Activated T-cell treated with anti-CD3 and anti-CD28 coated beads for 24 hours (primary cell): ENCODE measurements around the gene CR1.
"Not testable (repeated sequence)": the region's sequence is repeated elsewhere in the genome, so short reads cannot be mapped to it uniquely, and the experiment has no call there.

Source experiments
- DNase-seq: peaks from one replicate; pipeline ENCODE4 v3.0.0-alpha.2; 2020; ENCODE audit warnings: low read depth

The CR1 gene

DNA sequence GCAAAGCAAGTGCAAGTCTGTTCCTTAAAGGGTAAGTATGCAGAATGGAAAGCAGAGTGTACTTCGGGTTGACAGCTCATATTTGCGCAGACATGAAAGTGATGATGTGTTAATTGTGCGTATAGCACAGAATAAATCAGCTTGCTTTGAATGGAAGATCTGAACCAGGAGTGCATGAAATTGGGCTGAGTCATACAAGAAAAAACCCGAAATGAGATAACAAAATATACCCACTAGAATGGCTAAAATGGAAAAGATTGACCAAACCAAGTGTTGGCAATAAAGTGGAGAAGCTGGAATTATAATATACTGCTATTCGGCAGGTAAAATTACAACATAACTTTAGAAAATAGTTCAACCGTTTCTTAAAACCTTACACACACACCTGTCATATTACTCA, 177.4 kb downstream of the CR1 start:
- no peak for DNase-seq

DNA sequence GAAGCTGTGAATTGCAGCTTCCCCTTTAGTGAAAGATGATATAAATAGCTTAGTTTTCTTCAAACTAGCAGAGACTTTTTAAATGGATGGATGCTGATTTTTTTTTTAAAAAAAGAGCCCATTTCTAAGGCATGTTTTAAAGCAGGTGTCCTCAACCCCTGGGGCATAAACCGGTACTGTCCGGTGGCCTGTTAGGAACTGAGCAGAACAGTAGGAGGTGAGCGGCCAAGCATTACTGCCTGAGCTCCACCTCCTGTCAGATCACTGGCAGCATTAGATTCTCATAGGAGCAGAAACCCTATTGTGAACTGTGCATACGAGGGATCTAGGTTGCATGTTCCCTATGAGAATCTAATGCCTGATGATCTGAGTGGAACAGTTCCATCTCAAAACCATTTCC, 180.2 kb downstream of the CR1 start:
- DNase-seq: no peak

DNA sequence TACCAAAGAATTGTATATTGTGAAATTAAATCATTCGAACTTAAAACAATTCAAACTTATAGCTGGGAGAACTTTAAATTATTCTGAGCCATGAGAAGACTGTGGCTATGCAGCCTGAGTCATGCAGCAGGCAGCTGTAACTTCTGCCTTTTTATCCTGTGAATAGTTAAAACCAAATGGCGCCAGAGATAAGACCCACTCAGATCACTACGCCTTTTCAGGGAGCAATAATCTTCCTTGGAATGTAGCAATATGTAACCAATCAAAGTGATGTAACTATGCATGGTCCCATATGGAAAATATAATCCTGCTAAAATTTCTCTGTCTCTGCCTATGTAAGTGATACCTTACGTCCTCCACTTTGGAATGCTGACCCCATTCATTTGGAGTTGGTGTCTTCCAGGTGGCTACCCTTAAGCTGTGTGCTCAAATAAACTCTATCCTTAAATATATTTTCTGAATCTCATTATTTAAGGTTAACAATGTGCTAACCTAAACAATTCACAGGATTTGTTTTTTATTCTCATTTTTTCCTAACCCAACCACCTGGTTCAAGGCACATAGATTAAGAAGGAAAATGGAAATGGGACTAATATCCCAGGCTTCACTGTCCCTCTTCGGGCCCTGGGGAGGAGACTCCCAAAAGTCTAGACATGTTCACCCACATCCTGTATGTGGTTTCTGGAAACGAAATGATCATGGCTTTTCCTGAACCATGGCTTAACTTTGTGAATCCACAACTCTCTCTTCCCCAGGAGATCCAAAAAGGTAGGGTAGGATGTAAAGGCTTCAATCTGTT, 184.8 kb downstream of the CR1 start:
- not testable (repeated sequence) for DNase-seq

DNA sequence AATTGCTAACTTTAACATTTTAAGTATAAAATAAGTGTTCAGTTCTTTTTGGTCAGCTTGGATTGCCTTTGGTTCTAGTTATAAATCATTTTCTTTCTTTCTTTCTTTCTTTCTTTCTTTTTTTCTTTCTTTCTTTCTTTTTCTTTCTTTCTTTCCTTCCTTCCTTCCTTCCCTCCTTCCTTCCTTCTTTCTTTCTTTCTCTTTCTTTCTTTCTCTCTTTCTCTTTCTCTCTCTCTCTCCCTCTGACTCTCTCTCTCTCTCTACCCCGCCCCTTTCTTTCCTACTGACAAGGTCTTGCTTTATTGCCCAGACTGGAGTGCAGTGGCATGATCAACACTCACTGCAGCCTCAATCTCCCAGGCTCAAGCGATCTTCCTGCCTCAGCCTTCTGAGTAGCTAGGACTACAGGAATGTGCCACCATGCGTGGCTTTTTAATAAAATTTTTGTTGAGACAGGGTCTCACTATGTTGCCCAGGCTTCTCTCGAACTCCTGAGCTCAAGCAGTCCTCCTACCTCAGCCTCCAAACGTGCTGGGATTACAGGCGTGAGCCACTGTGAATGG, 187.0 kb downstream of the CR1 start:
- not testable (repeated sequence) for DNase-seq

DNA sequence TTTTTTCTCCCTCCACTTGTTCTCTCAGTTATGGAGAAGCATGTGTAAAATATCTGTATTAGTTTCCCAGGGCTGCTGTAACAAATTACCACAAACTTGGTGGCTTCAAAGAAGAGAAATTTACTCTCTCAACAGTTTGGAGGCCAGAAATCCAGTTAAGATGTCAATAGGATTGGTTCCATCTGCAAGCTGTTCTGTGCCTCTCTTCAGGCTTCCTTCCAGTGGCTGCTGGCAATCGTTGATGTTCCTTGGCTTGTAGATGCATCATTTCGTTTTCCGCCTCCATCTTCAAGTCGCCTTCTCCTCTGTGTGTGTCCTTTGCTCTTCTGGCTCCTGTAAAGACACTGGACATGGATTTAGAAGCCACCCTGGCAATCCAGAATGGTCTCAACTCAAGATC, 194.6 kb downstream of the CR1 start:
- not testable (repeated sequence) for DNase-seq

DNA sequence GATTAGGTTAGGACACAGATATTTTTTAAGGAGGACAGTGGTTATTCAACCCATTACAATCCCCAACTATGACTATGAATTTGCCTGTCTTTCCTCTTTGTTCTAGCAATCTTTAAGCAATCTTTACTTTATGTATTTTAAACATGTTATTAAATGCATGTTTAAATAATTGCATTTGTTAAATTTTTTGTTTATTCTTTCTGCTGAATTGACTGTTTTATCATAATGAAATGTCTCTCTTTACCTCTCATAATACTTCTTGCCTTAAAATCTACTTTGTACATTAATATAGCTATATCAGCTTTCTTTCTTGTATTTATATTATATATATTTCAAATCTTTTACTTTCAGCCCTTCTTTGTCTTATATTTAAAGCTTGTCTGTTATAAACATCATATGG, 195.1 kb downstream of the CR1 start:
- no peak for DNase-seq
